IMR-90 (cell line): ENCODE measurements around the gene YBEY. TPM values are rescaled to one million over a fixed set of nuclear protein-coding genes. Genes with fewer than 3 reads are reported as not detected.

Source experiments
- ATAC-seq: fragments of 200-7000 bp; cut with Tn5 transposase; 2 replicates; pipeline ENCODE4 v1.9.1; 2020; ENCODE audit warnings: low read depth, mild to moderate bottlenecking, moderate library complexity
- BruUV-seq: library from RNA; stranded (reverse); fragments of 400-500 nt; replicated peaks from 2 replicates; lab custom pipeline; 2021; lab: Mats Ljungman, UMichigan
- CTCF ChIA-PET: fragments of 300-600 bp; formaldehyde crosslinking; extraction: SDS; loops from one replicate; lab custom pipeline; 2021; ENCODE audit warnings: antibody characterized with exemption; lab: Yijun Ruan, JAX
- POLR2A ChIA-PET: fragments of 300-600 bp; sonication (Branson Sonifier 250); formaldehyde crosslinking; loops from one replicate; lab custom pipeline; 2022; ENCODE audit warnings: antibody characterized with exemption; ENCODE audit not compliant: unreplicated experiment; lab: Charles Lee
- DNase-seq: peaks from one replicate; pipeline ENCODE4 v3.0.0; 2013
- H2AFZ ChIP-seq: replicated peaks from 2 replicates; pipeline ENCODE3; 2013; ENCODE audit warnings: low read length, mild to moderate bottlenecking; ENCODE audit not compliant: poor library complexity
- H2AK5ac ChIP-seq: 2 replicates; pipeline ENCODE4 v1.6.1; 2013; ENCODE audit warnings: low read depth, low read length, inconsistent platforms
- H2AK9ac ChIP-seq: replicated peaks from 2 replicates; pipeline ENCODE3; 2013; ENCODE audit warnings: mild to moderate bottlenecking, low read depth, low read length, moderate library complexity; ENCODE audit not compliant: poor library complexity
- H2BK120ac ChIP-seq: 2 replicates; pipeline ENCODE4 v1.6.1; 2013; ENCODE audit warnings: low read depth, low read length, inconsistent platforms
- H2BK15ac ChIP-seq: 3 replicates; pipeline ENCODE4 v1.6.1; 2013; ENCODE audit warnings: low read depth, low read length, inconsistent platforms
- H2BK20ac ChIP-seq: 2 replicates; pipeline ENCODE4 v1.6.1; 2013; ENCODE audit warnings: low read depth, mild to moderate bottlenecking, inconsistent platforms, low read length, moderate library complexity
- H2BK5ac ChIP-seq: 2 replicates; pipeline ENCODE4 v1.6.1; 2013; ENCODE audit warnings: mild to moderate bottlenecking, low read depth, low read length, inconsistent platforms; ENCODE audit not compliant: poor library complexity, severe bottlenecking
- H3K14ac ChIP-seq: replicated peaks from 2 replicates; pipeline ENCODE4 v1.6.1; 2013; ENCODE audit warnings: low read depth, low read length, inconsistent platforms
- H3K18ac ChIP-seq: 2 replicates; pipeline ENCODE4 v1.6.1; 2013; ENCODE audit warnings: low read depth, low read length, control low read depth
- H3K23ac ChIP-seq: 2 replicates; pipeline ENCODE4 v1.6.1; 2013; ENCODE audit warnings: low read depth, low read length, inconsistent platforms
- H3K27ac ChIP-seq: 2 replicates; pipeline ENCODE4 v1.5.1; 2013; ENCODE audit warnings: mild to moderate bottlenecking, control low read depth, low read length; ENCODE audit not compliant: insufficient read depth
- H3K27me3 ChIP-seq: 2 replicates; pipeline ENCODE4 v1.6.1; 2013; ENCODE audit warnings: low read length; ENCODE audit not compliant: control insufficient read depth, insufficient read depth
- H3K36me3 ChIP-seq: 2 replicates; pipeline ENCODE4 v1.6.1; 2013; ENCODE audit warnings: low read length, mixed read lengths; ENCODE audit not compliant: control insufficient read depth, insufficient read depth
- H3K4ac ChIP-seq: 2 replicates; pipeline ENCODE4 v1.6.1; 2013; ENCODE audit warnings: low read depth, low read length, inconsistent platforms
- H3K4me1 ChIP-seq: 2 replicates; pipeline ENCODE4 v1.6.1; 2013; ENCODE audit warnings: low read length, mixed read lengths; ENCODE audit not compliant: control insufficient read depth, insufficient read depth
- H3K4me2 ChIP-seq: 2 replicates; pipeline ENCODE4 v1.6.1; 2013; ENCODE audit warnings: low read depth, mild to moderate bottlenecking, control low read depth, low read length, moderate library complexity
- H3K4me3 ChIP-seq: 2 replicates; pipeline ENCODE4 v1.5.1; 2013; ENCODE audit warnings: low read depth, mild to moderate bottlenecking, control low read depth, low read length, moderate library complexity; ENCODE audit not compliant: insufficient read depth
- H3K56ac ChIP-seq: 2 replicates; pipeline ENCODE4 v1.6.1; 2013; ENCODE audit warnings: low read length, inconsistent platforms; ENCODE audit not compliant: insufficient read depth; ENCODE audit errors: extremely low read depth
- H3K79me1 ChIP-seq, 2 experiments: 2 replicates each; pipeline ENCODE4 v1.6.1; 2013; ENCODE audit warnings: low read length in 2 of 2, inconsistent platforms in 1 of 2, low read depth in 1 of 2
- H3K9ac ChIP-seq: 2 replicates; pipeline ENCODE4 v1.6.1; 2013; ENCODE audit warnings: low read depth, low read length, control low read depth
- H3K9me1 ChIP-seq: 2 replicates; pipeline ENCODE4 v1.6.1; 2013; ENCODE audit warnings: low read length, inconsistent platforms; ENCODE audit not compliant: insufficient read depth
- H3K9me3 ChIP-seq: 2 replicates; pipeline ENCODE4 v1.6.1; 2013; ENCODE audit warnings: low read length; ENCODE audit not compliant: control insufficient read depth, insufficient read depth
- H4K20me1 ChIP-seq: 2 replicates; pipeline ENCODE4 v1.6.1; 2013; ENCODE audit warnings: low read length, inconsistent platforms; ENCODE audit not compliant: insufficient read depth
- H4K5ac ChIP-seq: 2 replicates; pipeline ENCODE4 v1.6.1; 2013; ENCODE audit warnings: mild to moderate bottlenecking, low read depth, low read length, control low read depth
- H4K8ac ChIP-seq, 2 experiments: 2 replicates each; pipeline ENCODE4 v1.6.1; 2013; ENCODE audit warnings: low read depth in 2 of 2, low read length in 2 of 2, control low read depth in 1 of 2, inconsistent platforms in 1 of 2
- H4K91ac ChIP-seq: 2 replicates; pipeline ENCODE4 v1.6.1; 2013; ENCODE audit warnings: low read depth, low read length, inconsistent platforms; ENCODE audit not compliant: insufficient read depth
- BHLHE40 ChIP-seq: fragments of 150-350 bp; IDR thresholded peaks from 2 replicates; pipeline ENCODE4 v1.6.1; 2016; ENCODE audit warnings: mild to moderate bottlenecking, low read depth, low read length
- CEBPB ChIP-seq: IDR thresholded peaks from 2 replicates; pipeline ENCODE4 v1.6.1; 2012; ENCODE audit warnings: low read depth, low read length, improper control_type of control experiment
- CHD1 ChIP-seq: IDR thresholded peaks from 2 replicates; pipeline ENCODE4 v1.6.1; 2012; ENCODE audit warnings: low read depth, low read length, improper control_type of control experiment
- FOS ChIP-seq: fragments of 150-350 bp; IDR thresholded peaks from 2 replicates; pipeline ENCODE4 v1.6.1; 2016; ENCODE audit warnings: low read depth, low read length
- MAFK ChIP-seq: IDR thresholded peaks from 2 replicates; pipeline ENCODE4 v1.6.1; 2012; ENCODE audit warnings: low read depth, low read length, improper control_type of control experiment
- MAZ ChIP-seq: IDR thresholded peaks from 2 replicates; pipeline ENCODE4 v1.6.1; 2012; ENCODE audit warnings: low read depth, mild to moderate bottlenecking, low read length, improper control_type of control experiment, moderate library complexity, borderline replicate concordance
- MXI1 ChIP-seq: IDR thresholded peaks from 2 replicates; pipeline ENCODE4 v1.6.1; 2012; ENCODE audit warnings: low read depth, mild to moderate bottlenecking, low read length, moderate library complexity, borderline replicate concordance
- NFE2L2 ChIP-seq: fragments of 150-350 bp; IDR thresholded peaks from 2 replicates; pipeline ENCODE4 v1.6.1; 2016; ENCODE audit warnings: low read depth, mild to moderate bottlenecking, low read length
- POLR2A ChIP-seq: IDR thresholded peaks from 2 replicates; pipeline ENCODE4 v1.6.1; 2012; ENCODE audit warnings: mild to moderate bottlenecking, low read depth, low read length
- RAD21 ChIP-seq: IDR thresholded peaks from 2 replicates; pipeline ENCODE4 v1.6.1; 2012; ENCODE audit warnings: low read length, improper control_type of control experiment
- RCOR1 ChIP-seq: IDR thresholded peaks from 2 replicates; pipeline ENCODE4 v1.6.1; 2012; ENCODE audit warnings: mild to moderate bottlenecking, low read length, improper control_type of control experiment; ENCODE audit not compliant: insufficient replicate concordance
- RFX5 ChIP-seq: IDR thresholded peaks from 2 replicates; pipeline ENCODE4 v1.8.0; 2012; ENCODE audit warnings: low read depth, mild to moderate bottlenecking, low read length, moderate library complexity
- SMC3 ChIP-seq: fragments of 150-350 bp; IDR thresholded peaks from 2 replicates; pipeline ENCODE4 v1.6.1; 2016; ENCODE audit warnings: low read depth, mild to moderate bottlenecking, antibody characterized with exemption, low read length, moderate library complexity
- USF2 ChIP-seq: fragments of 150-350 bp; IDR thresholded peaks from 2 replicates; pipeline ENCODE4 v1.6.1; 2017; ENCODE audit warnings: mild to moderate bottlenecking, antibody characterized with exemption, low read length, low read depth
- WGBS, 2 experiments: methylation state at CpG; one replicate each; pipeline versions ENCODE4 v1.1.5 to v1.1.7; 2013; ENCODE audit warnings: missing lambda C conversion rate in 2 of 2; ENCODE audit not compliant: insufficient read length in 1 of 2; ENCODE audit errors: extremely low coverage in 2 of 2; 5-methylcytosine and 5-hydroxymethylcytosine counted together
- dilution Hi-C: fragments of 300-500 bp; cut with HindIII; formaldehyde crosslinking; loops from one replicate; pipeline ENCODE4 v1.14.3; 2018; ENCODE audit warnings: low sequenced_read_pairs; ENCODE audit not compliant: unreplicated experiment
- in situ Hi-C: fragments of 300-500 bp; cut with MboI; formaldehyde crosslinking; loops from 3 replicates; pipeline ENCODE4 v1.14.3; 2019; ENCODE audit warnings: low sequenced_read_pairs, inconsistent platforms, mixed read lengths
- intact Hi-C: fragments of 100-400 bp; cut with micrococcal nuclease; formaldehyde crosslinking; loops from 2 replicates; pipeline ENCODE4 v1.10.0; 2022
- polyA plus RNA-seq, 3 experiments: library from polyadenylated mRNA; depleted of rRNA; stranded (reverse); fragments of >200 nt; gene quantifications; 2 replicates each; pipeline ENCODE4 v1.2.3, GENCODE V29; 2012; ENCODE audit warnings: low replicate concordance in 1 of 3
- total RNA-seq: library from RNA; depleted of rRNA; stranded (reverse); fragments of >200 nt; gene quantifications from 2 replicates; pipeline ENCODE4 v1.2.3, GENCODE V29; 2012
- TF ChIP-seq, protein P1 (sequence below): fragments of 150-350 bp; IDR thresholded peaks from 2 replicates; pipeline ENCODE4 v1.6.1; 2016; ENCODE audit warnings: low read depth, mild to moderate bottlenecking, low read length, moderate library complexity, borderline replicate concordance
- TF ChIP-seq, protein P2 (sequence below): conservative IDR thresholded peaks from 2 replicates; pipeline ENCODE4 v1.5.1; 2012; ENCODE audit warnings: mild to moderate bottlenecking, low read depth, low read length, improper control_type of control experiment

YBEY gene
- total and polyA plus RNA-seq, 2 of the 4 experiments (the other 2 are of a cell fraction): 5.9 to 26.2 TPM

- POLR2A ChIA-PET: no interaction called here
- ATAC-seq: no peak
These were observed 42.8 kb upstream of the YBEY start for GRCh38 chr21:46243325-46243724.

More at GRCh38 chr21:46243325-46243724, 42.8 kb upstream of the YBEY start:
- Histone ChIP-seq H3K79me1 (peaks cover 5 to 27% of the 10 kb centered on the region in 2 experiments; a peak in 3 of 4 replicates), H3K27me3 (no peaks in the 10 kb centered on the region), H3K9ac (no peak overlapping the region), H2BK5ac (no peak overlapping the region), H2BK20ac (no peak overlapping the region), H4K91ac (no peak overlapping the region), H3K9me3 (no peaks in the 10 kb centered on the region), H4K20me1 (peaks cover 6% of the 10 kb centered on the region), H3K4me3 (no peak overlapping the region), H3K23ac (no peak overlapping the region), H2AK9ac (no peak overlapping the region), H3K36me3 (peaks cover 72% of the 10 kb centered on the region), H2AFZ (no peak overlapping the region), H2AK5ac (no peak overlapping the region), H4K5ac (no peak overlapping the region), H3K14ac (no peak overlapping the region), H2BK120ac (no peak overlapping the region), H2BK15ac (no peak overlapping the region), H3K4me2 (no peak overlapping the region), H3K27ac (no peak overlapping the region), H3K56ac (no peak overlapping the region), H3K4ac (no peak overlapping the region), H3K18ac (no peak overlapping the region), H4K8ac (no peak overlapping the region), H3K9me1 (peaks cover 23% of the 10 kb centered on the region), H3K4me1 (no peaks in the 10 kb centered on the region; the same call in 1 of the 2 replicates)
- WGBS, 2 experiments: 96% methylated on average over 7 of the region's 8 CpGs; no CpG with 5 or more reads in 1 of the 2 experiments
- dilution Hi-C loops (no loop called here), in situ Hi-C loops (no loop called here), intact Hi-C loops (loop anchor here (5.0 kb wide), 1 partner anchor 39 kb away; no protein-coding TSS in a partner anchor)
- no TSS peak for BruUV-seq
- TF ChIP-seq BHLHE40 (no peak), CEBPB (no peak), MAZ (no peak), USF2 (no peak), POLR2A (no peak), NFE2L2 (no peak), RCOR1 (no peak), SMC3 (no peak), MXI1 (no peak), CHD1 (no peak), RFX5 (no peak), MAFK (no peak), FOS (no peak), RAD21 (no peak)
- TF ChIP-seq, protein P1, sequence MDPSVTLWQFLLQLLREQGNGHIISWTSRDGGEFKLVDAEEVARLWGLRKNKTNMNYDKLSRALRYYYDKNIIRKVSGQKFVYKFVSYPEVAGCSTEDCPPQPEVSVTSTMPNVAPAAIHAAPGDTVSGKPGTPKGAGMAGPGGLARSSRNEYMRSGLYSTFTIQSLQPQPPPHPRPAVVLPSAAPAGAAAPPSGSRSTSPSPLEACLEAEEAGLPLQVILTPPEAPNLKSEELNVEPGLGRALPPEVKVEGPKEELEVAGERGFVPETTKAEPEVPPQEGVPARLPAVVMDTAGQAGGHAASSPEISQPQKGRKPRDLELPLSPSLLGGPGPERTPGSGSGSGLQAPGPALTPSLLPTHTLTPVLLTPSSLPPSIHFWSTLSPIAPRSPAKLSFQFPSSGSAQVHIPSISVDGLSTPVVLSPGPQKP: no peak
- TF ChIP-seq, protein P2, sequence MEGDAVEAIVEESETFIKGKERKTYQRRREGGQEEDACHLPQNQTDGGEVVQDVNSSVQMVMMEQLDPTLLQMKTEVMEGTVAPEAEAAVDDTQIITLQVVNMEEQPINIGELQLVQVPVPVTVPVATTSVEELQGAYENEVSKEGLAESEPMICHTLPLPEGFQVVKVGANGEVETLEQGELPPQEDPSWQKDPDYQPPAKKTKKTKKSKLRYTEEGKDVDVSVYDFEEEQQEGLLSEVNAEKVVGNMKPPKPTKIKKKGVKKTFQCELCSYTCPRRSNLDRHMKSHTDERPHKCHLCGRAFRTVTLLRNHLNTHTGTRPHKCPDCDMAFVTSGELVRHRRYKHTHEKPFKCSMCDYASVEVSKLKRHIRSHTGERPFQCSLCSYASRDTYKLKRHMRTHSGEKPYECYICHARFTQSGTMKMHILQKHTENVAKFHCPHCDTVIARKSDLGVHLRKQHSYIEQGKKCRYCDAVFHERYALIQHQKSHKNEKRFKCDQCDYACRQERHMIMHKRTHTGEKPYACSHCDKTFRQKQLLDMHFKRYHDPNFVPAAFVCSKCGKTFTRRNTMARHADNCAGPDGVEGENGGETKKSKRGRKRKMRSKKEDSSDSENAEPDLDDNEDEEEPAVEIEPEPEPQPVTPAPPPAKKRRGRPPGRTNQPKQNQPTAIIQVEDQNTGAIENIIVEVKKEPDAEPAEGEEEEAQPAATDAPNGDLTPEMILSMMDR: no peak
- CTCF ChIA-PET: no interaction called here
- DNase-seq: no peak
